SU-DHL-6 (cell line): ENCODE results near the gene RNF14.
"Not testable (repeated sequence)": the region's sequence is repeated elsewhere in the genome, so short reads cannot be mapped to it uniquely, and the experiment has no call there.

ENCODE experiments used
- CTCF ChIP-seq: fragments of 200-600 bp; sonication (generic); IDR thresholded peaks from one replicate; pipeline ENCODE4 v1.5.1; 2017; ENCODE audit warnings: antibody characterized with exemption, mild to moderate bottlenecking, low read length, moderate library complexity; ENCODE audit not compliant: insufficient read depth, poor library complexity, severe bottlenecking
- EZH2phosphoT487 ChIP-seq: fragments of 200-600 bp; sonication (generic), shearing (Covaris generic); conservative IDR thresholded peaks from 2 replicates; pipeline ENCODE4 v1.6.1; 2018; ENCODE audit warnings: mild to moderate bottlenecking, antibody characterized with exemption, low read length, moderate library complexity, mixed read lengths

- TF ChIP-seq CTCF, EZH2phosphoT487: not testable (repeated sequence)
Observed at GRCh38 chr5:141922827-141923447, 46.0 kb upstream of the RNF14 start.
